GM23338 (cell line): ENCODE measurements around the gene PLEKHJ1. TPM values are rescaled to one million over a fixed set of nuclear protein-coding genes. Genes with fewer than 3 reads are reported as not detected.

Experiments
- ATAC-seq: fragments of 200-7000 bp; cut with Tn5 transposase; 3 replicates; pipeline ENCODE4 v1.9.1; 2020
- DNase-seq: peaks from one replicate; pipeline ENCODE4 v3.0.0-alpha.2; 2015; ENCODE audit warnings: low spot score
- H2AFZ ChIP-seq: fragments of 200-600 bp; sonication (generic); 2 replicates; pipeline ENCODE4 v1.8.0; 2016; ENCODE audit warnings: antibody characterized with exemption, mild to moderate bottlenecking, moderate library complexity
- H3F3A ChIP-seq: fragments of 200-600 bp; sonication (generic); replicated peaks from 2 replicates; pipeline ENCODE4 v1.8.0; 2017; ENCODE audit warnings: antibody characterized with exemption, mixed run types, low read depth
- H3K27ac ChIP-seq: fragments of 200-600 bp; sonication (generic); 2 replicates; pipeline ENCODE4 v1.6.1; 2016; ENCODE audit warnings: low read depth
- H3K27me3 ChIP-seq: fragments of 200-600 bp; sonication (generic); 2 replicates; pipeline ENCODE4 v1.8.0; 2016; ENCODE audit warnings: mild to moderate bottlenecking, mixed run types, moderate library complexity; ENCODE audit not compliant: insufficient read depth
- H3K36me3 ChIP-seq: fragments of 200-600 bp; sonication (generic); 2 replicates; pipeline ENCODE4 v1.8.0; 2016; ENCODE audit warnings: mild to moderate bottlenecking; ENCODE audit not compliant: insufficient read depth
- H3K4me1 ChIP-seq: fragments of 200-600 bp; sonication (generic); 2 replicates; pipeline ENCODE4 v1.8.0; 2016; ENCODE audit warnings: mild to moderate bottlenecking, moderate library complexity; ENCODE audit not compliant: insufficient read depth
- H3K4me2 ChIP-seq: fragments of 200-600 bp; sonication (generic); 2 replicates; pipeline ENCODE4 v1.7.1; 2017; ENCODE audit warnings: mixed run types
- H3K4me3 ChIP-seq: fragments of 200-600 bp; sonication (generic); 2 replicates; pipeline ENCODE4 v1.6.1; 2016; ENCODE audit warnings: mixed run types
- H3K79me2 ChIP-seq: fragments of 200-600 bp; sonication (generic); replicated peaks from 2 replicates; pipeline ENCODE4 v1.8.0; 2017; ENCODE audit warnings: mild to moderate bottlenecking; ENCODE audit not compliant: insufficient read depth
- H3K9me2 ChIP-seq: fragments of 200-600 bp; sonication (generic); 2 replicates; pipeline ENCODE4 v1.8.0; 2017; ENCODE audit not compliant: insufficient read depth
- H4K20me1 ChIP-seq: fragments of 200-600 bp; sonication (generic); replicated peaks from 2 replicates; pipeline ENCODE4 v1.8.0; 2017; ENCODE audit warnings: mild to moderate bottlenecking; ENCODE audit not compliant: insufficient read depth
- H3K27ac Mint-ChIP-seq: 2 replicates; pipeline ENCODE4 v1.8.0; 2020; ENCODE audit warnings: inconsistent platforms, mild to moderate bottlenecking, moderate library complexity, mixed read lengths
- H3K27me3 Mint-ChIP-seq: 3 replicates; pipeline ENCODE4 v1.8.0; 2022; ENCODE audit warnings: low read depth, mild to moderate bottlenecking, moderate library complexity, mixed read lengths, inconsistent platforms; ENCODE audit not compliant: insufficient read depth, poor library complexity
- H3K36me3 Mint-ChIP-seq: 3 replicates; pipeline ENCODE4 v1.8.0; 2021; ENCODE audit warnings: low read depth, mild to moderate bottlenecking, inconsistent platforms, moderate library complexity, mixed read lengths
- H3K4me1 Mint-ChIP-seq: 3 replicates; pipeline ENCODE4 v1.8.0; 2020; ENCODE audit warnings: mild to moderate bottlenecking, inconsistent platforms, mixed read lengths
- H3K4me3 Mint-ChIP-seq: 3 replicates; pipeline ENCODE4 v1.8.0; 2021; ENCODE audit warnings: moderate library complexity, mild to moderate bottlenecking, inconsistent platforms, mixed read lengths
- H3K9me3 Mint-ChIP-seq: 3 replicates; pipeline ENCODE4 v1.8.0; 2020; ENCODE audit warnings: moderate library complexity, mild to moderate bottlenecking, inconsistent platforms, mixed read lengths
- CREB1 ChIP-seq: fragments of 250-450 bp; sonication (Bioruptor Pico); IDR thresholded peaks from 2 replicates; pipeline ENCODE4 v1.5.0; 2020; ENCODE audit warnings: low read depth, mild to moderate bottlenecking, moderate library complexity
- CTCF ChIP-seq, 2 experiments: fragments of 200-600 bp in 1 of 2; sonication (generic) in 1 of 2; conservative IDR thresholded peaks; 2 replicates each; pipeline versions ENCODE4 v1.5.1 to v1.6.1; 2016 to 2017; ENCODE audit warnings: antibody characterized with exemption in 2 of 2, low read depth in 2 of 2, mild to moderate bottlenecking in 2 of 2, moderate library complexity in 1 of 2
- EZH2 ChIP-seq: fragments of 200-600 bp; sonication (generic); IDR thresholded peaks from one replicate; pipeline ENCODE4 v1.8.0; 2017; ENCODE audit warnings: antibody characterized with exemption, mild to moderate bottlenecking, low read depth; ENCODE audit not compliant: unreplicated experiment
- NANOG ChIP-seq: IDR thresholded peaks from 2 replicates; pipeline ENCODE4 v1.6.1; 2016; ENCODE audit warnings: antibody characterized with exemption, borderline replicate concordance
- POLR2AphosphoS5 ChIP-seq: IDR thresholded peaks from 2 replicates; pipeline ENCODE4 v1.6.1; 2016; ENCODE audit warnings: antibody characterized with exemption, low read depth
- REST ChIP-seq: IDR thresholded peaks from one replicate; pipeline ENCODE4 v1.6.1; 2018; ENCODE audit warnings: antibody characterized with exemption; ENCODE audit not compliant: unreplicated experiment
- STAT1 ChIP-seq: IDR thresholded peaks from one replicate; pipeline ENCODE4 v1.6.1; 2016; ENCODE audit warnings: antibody characterized with exemption; ENCODE audit not compliant: unreplicated experiment
- ZNF114 ChIP-seq: fragments of 250-450 bp; sonication (Bioruptor Pico); IDR thresholded peaks from 2 replicates; pipeline ENCODE4 v1.5.0; 2020; ENCODE audit warnings: mild to moderate bottlenecking, moderate library complexity
- ZNF331 ChIP-seq: fragments of 250-450 bp; sonication (Bioruptor Pico); IDR thresholded peaks from 2 replicates; pipeline ENCODE4 v1.5.0; 2020; ENCODE audit warnings: low read depth, mild to moderate bottlenecking, moderate library complexity
- polyA plus RNA-seq: library from polyadenylated mRNA; unstranded; fragments of >200 nt; fragmentation: Nextera tagmentation; extraction: Ambion mirVana; gene quantifications from 2 replicates; pipeline ENCODE4 v1.2.1, GENCODE V29; 2016
- total RNA-seq: library from RNA; depleted of rRNA; stranded (reverse); fragments of >200 nt; shearing (Covaris generic); gene quantifications from 2 replicates; pipeline ENCODE4 v1.2.3, GENCODE V29; 2014

The PLEKHJ1 gene
- total and polyA plus RNA-seq, 2 experiments from 2014 or later, result 146 to 210 TPM

GRCh38 chr19:2276429-2276986 lies 40.4 kb upstream of the PLEKHJ1 start:
- Mint-ChIP-seq H3K36me3 (peaks cover 31% of the 10 kb centered on the region), H3K27me3 (peaks cover 21% of the 10 kb centered on the region), H3K4me1 (peaks cover 22% of the 10 kb centered on the region), H3K27ac (no peak overlapping the region), H3K4me3 (no peak overlapping the region), H3K9me3 (peaks cover 7% of the 10 kb centered on the region; the same call in 2 of the 3 replicates)
- Histone ChIP-seq H3K4me1 (peaks cover 15% of the 10 kb centered on the region), H3K27ac (no peak overlapping the region), H3K9me2 (no peaks in the 10 kb centered on the region), H3K27me3 (0 out of 2 replicates have a peak, but pooled peaks cover under 1% of the 10 kb centered on the region), H3K4me2 (no peak overlapping the region), H3K79me2 (peaks cover 25% of the 10 kb centered on the region), H3K4me3 (no peak overlapping the region), H4K20me1 (peaks cover 21% of the 10 kb centered on the region), H3K36me3 (peaks cover 4% of the 10 kb centered on the region; the same call in 1 of the 2 replicates), H3F3A (peaks cover 36% of the 10 kb centered on the region), H2AFZ (no peak overlapping the region)
- no peak for TF ChIP-seq ZNF331 (CRISPR knock-in tag)
- ATAC-seq (no peak), DNase-seq (no peak)

- no peaks in the 10 kb centered on the region for H3K27me3 ChIP-seq
- Mint-ChIP-seq H3K4me1 (peaks cover 23% of the 10 kb centered on the region), H3K27me3 (peaks cover 24% of the 10 kb centered on the region), H3K4me3 (no peak overlapping the region), H3K27ac (no peak overlapping the region), H3K36me3 (peaks cover 36% of the 10 kb centered on the region), H3K9me3 (peaks cover 7% of the 10 kb centered on the region; the same call in 2 of the 3 replicates)
- ATAC-seq (peak; percentile 29), DNase-seq (peak; percentile 44)
- peaks cover 4% of the 10 kb centered on the region; the same call in 1 of the 2 replicates for H3K36me3 ChIP-seq
- peaks cover 32% of the 10 kb centered on the region for H3K79me2 ChIP-seq
- no peak overlapping the region for H3K4me2 ChIP-seq
- H3K9me2 ChIP-seq, result no peaks in the 10 kb centered on the region
- peaks cover 27% of the 10 kb centered on the region for H4K20me1 ChIP-seq
- H3K4me3 ChIP-seq, result no peak overlapping the region
- 0 out of 2 replicates have a peak overlapping the region, but pooled peaks have one; percentile 39 for H3K27ac ChIP-seq
- peaks cover 18% of the 10 kb centered on the region for H3K4me1 ChIP-seq
- H2AFZ ChIP-seq, result no peak overlapping the region
- peaks cover 40% of the 10 kb centered on the region for H3F3A ChIP-seq
- TF ChIP-seq ZNF331 (CRISPR knock-in tag), result no peak
- TF ChIP-seq ZNF114 (CRISPR knock-in tag), result no peak
- no peak for TF ChIP-seq CREB1 (CRISPR knock-in tag)
- no peak for TF ChIP-seq EZH2
- TF ChIP-seq REST, result no peak
- no peak for TF ChIP-seq STAT1
- TF ChIP-seq CTCF (conservative IDR thresholded peaks at IDR 0.05; ENCODE audit: low read depth in 2 of 2), result no peak
- TF ChIP-seq POLR2AphosphoS5, result no peak
- no peak for TF ChIP-seq NANOG
These were observed 39.7 kb upstream of the PLEKHJ1 start for GRCh38 chr19:2275588-2276428.
